Panc1 (cell line): Measurements from ENCODE around the gene RBKS. TPM values are rescaled to one million over a fixed set of nuclear protein-coding genes. Genes with fewer than 3 reads are reported as not detected.

ENCODE experiments used
- ATAC-seq: fragments of 200-7000 bp; cut with Tn5 transposase; 2 replicates; pipeline ENCODE4 v1.9.1; 2020; ENCODE audit warnings: mild to moderate bottlenecking, moderate library complexity
- BruUV-seq: library from RNA; stranded (reverse); fragments of 400-500 nt; replicated peaks from 2 replicates; lab custom pipeline; 2021; lab: Mats Ljungman, UMichigan
- CTCF ChIA-PET: fragments of 300-600 bp; sonication (Branson Sonifier 250); formaldehyde crosslinking; loops from one replicate; lab custom pipeline; 2022; ENCODE audit warnings: antibody characterized with exemption; lab: Charles Lee
- POLR2A ChIA-PET: fragments of 300-600 bp; sonication (Branson Sonifier 250); formaldehyde crosslinking; loops from one replicate; lab custom pipeline; 2022; ENCODE audit warnings: antibody characterized with exemption; lab: Charles Lee
- DNase-seq: peaks from one replicate; pipeline ENCODE4 v3.0.0-alpha.2; 2010; ENCODE audit warnings: low read depth, low spot score
- H3K27ac ChIP-seq: 2 replicates; pipeline ENCODE4 v1.5.1; 2011; ENCODE audit warnings: mild to moderate bottlenecking, low read length, inconsistent platforms
- H3K27me3 ChIP-seq: fragments of 200-500 bp; sonication (Bioruptor generic); 2 replicates; pipeline ENCODE4 v1.6.0; 2014; ENCODE audit warnings: low read length, inconsistent platforms; ENCODE audit not compliant: control insufficient read depth, insufficient read depth
- H3K36me3 ChIP-seq: fragments of 200-500 bp; sonication (Bioruptor generic); 2 replicates; pipeline ENCODE4 v1.5.1; 2014; ENCODE audit warnings: inconsistent platforms, mild to moderate bottlenecking, low read length, moderate library complexity; ENCODE audit not compliant: control insufficient read depth, insufficient read depth
- H3K4me1 ChIP-seq: 2 replicates; pipeline ENCODE4 v1.5.1; 2011; ENCODE audit warnings: inconsistent platforms, mild to moderate bottlenecking, low read length, moderate library complexity; ENCODE audit not compliant: control insufficient read depth, insufficient read depth
- H3K4me3 ChIP-seq, 2 experiments: 2 replicates each; pipeline ENCODE4 v1.5.1; 2011 to 2012; ENCODE audit warnings: low read depth in 2 of 2, low read length in 2 of 2, mild to moderate bottlenecking in 2 of 2, inconsistent platforms in 1 of 2, moderate library complexity in 1 of 2
- H3K9me3 ChIP-seq: fragments of 200-500 bp; sonication (Bioruptor generic); 2 replicates; pipeline ENCODE4 v1.5.1; 2014; ENCODE audit warnings: low read depth, mild to moderate bottlenecking, inconsistent platforms, low read length, moderate library complexity; ENCODE audit not compliant: control insufficient read depth, insufficient read depth
- POLR2AphosphoS5 ChIP-seq: IDR thresholded peaks from 2 replicates; pipeline ENCODE4 v1.6.1; 2012; ENCODE audit warnings: mild to moderate bottlenecking, low read depth, low read length, moderate library complexity
- in situ Hi-C: cut with HindIII; loops from 2 replicates; pipeline ENCODE4 v1.10.0; 2016; ENCODE audit warnings: low sequenced_read_pairs, low pct_unique_long_range_greater_than_20kb
- intact Hi-C: fragments of 100-400 bp; cut with micrococcal nuclease; formaldehyde crosslinking; loops from one replicate; pipeline ENCODE4 v1.10.0; 2022; ENCODE audit not compliant: unreplicated experiment
- total RNA-seq: library from RNA; stranded (reverse); gene quantifications from one replicate; pipeline ENCODE4 v1.2.1, GENCODE V29; 2021; ENCODE audit not compliant: unreplicated experiment
- TF ChIP-seq, protein P1 (sequence below), 2 experiments: IDR thresholded peaks; 2 replicates each; pipeline ENCODE4 v1.6.1; 2011 to 2012; ENCODE audit warnings: low read depth in 2 of 2, control low read depth in 1 of 2, low read length in 1 of 2, mild to moderate bottlenecking in 1 of 2, moderate library complexity in 1 of 2; ENCODE audit not compliant: insufficient read depth in 1 of 2

The RBKS gene
- total RNA-seq, 1 experiment from 2014 or later: 2.2 TPM

GRCh38 chr2:27734305-27734704 is 155.9 kb downstream of the RBKS start:
- in situ Hi-C loops: no loop called here
- Histone ChIP-seq H3K4me1 (peaks cover 4% of the 10 kb centered on the region; the same call in 1 of the 2 replicates), H3K9me3 (no peaks in the 10 kb centered on the region), H3K4me3 (no peak overlapping the region), H3K27me3 (no peaks in the 10 kb centered on the region), H3K36me3 (no peaks in the 10 kb centered on the region), H3K27ac (no peak overlapping the region)
- BruUV-seq: no TSS peak
- CTCF ChIA-PET: interaction anchor here (1.1 kb wide), 1 partner anchor 31 kb away, joined by 3 read pairs; no protein-coding TSS in a partner anchor
- no peak for ATAC-seq
- TF ChIP-seq, protein P1, sequence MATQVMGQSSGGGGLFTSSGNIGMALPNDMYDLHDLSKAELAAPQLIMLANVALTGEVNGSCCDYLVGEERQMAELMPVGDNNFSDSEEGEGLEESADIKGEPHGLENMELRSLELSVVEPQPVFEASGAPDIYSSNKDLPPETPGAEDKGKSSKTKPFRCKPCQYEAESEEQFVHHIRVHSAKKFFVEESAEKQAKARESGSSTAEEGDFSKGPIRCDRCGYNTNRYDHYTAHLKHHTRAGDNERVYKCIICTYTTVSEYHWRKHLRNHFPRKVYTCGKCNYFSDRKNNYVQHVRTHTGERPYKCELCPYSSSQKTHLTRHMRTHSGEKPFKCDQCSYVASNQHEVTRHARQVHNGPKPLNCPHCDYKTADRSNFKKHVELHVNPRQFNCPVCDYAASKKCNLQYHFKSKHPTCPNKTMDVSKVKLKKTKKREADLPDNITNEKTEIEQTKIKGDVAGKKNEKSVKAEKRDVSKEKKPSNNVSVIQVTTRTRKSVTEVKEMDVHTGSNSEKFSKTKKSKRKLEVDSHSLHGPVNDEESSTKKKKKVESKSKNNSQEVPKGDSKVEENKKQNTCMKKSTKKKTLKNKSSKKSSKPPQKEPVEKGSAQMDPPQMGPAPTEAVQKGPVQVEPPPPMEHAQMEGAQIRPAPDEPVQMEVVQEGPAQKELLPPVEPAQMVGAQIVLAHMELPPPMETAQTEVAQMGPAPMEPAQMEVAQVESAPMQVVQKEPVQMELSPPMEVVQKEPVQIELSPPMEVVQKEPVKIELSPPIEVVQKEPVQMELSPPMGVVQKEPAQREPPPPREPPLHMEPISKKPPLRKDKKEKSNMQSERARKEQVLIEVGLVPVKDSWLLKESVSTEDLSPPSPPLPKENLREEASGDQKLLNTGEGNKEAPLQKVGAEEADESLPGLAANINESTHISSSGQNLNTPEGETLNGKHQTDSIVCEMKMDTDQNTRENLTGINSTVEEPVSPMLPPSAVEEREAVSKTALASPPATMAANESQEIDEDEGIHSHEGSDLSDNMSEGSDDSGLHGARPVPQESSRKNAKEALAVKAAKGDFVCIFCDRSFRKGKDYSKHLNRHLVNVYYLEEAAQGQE (IDR thresholded peaks at IDR 0.05; ENCODE audit: insufficient read depth in 1 of 2, low read depth in 2 of 2, low read length in 1 of 2): no peak
- no peak for TF ChIP-seq POLR2AphosphoS5
- DNase-seq: no peak
- POLR2A ChIA-PET: no interaction called here
- intact Hi-C loops: no loop called here

Other genes with a start within 250 kb of the RBKS start
- 22.4 TPM for gene SUPT7L, start 226.8 kb downstream of the RBKS start, total RNA-seq
- gene SLC4A1AP, start 226.5 kb downstream of the RBKS start, total RNA-seq: 22.2 TPM
- gene MRPL33, start 118.7 kb downstream of the RBKS start, total RNA-seq: 61.6 TPM
- gene BABAM2, start 342 bp upstream of the RBKS start, total RNA-seq: 31.2 TPM